H1 (cell line): ENCODE measurements around the gene SPAG4. TPM values are rescaled to one million over a fixed set of nuclear protein-coding genes. Genes with fewer than 3 reads are reported as not detected.

ENCODE experiments used
- CTCF ChIA-PET: fragments of 300-600 bp; sonication (Branson Sonifier 250); formaldehyde crosslinking; loops from one replicate; lab custom pipeline; 2021; ENCODE audit not compliant: partially characterized antibody; lab: Charles Lee
- POLR2A ChIA-PET: fragments of 300-600 bp; sonication (Branson Sonifier 250); formaldehyde crosslinking; loops from one replicate; lab custom pipeline; 2021; ENCODE audit warnings: inconsistent platforms; ENCODE audit not compliant: partially characterized antibody; lab: Charles Lee
- DNase-seq, 2 experiments: peaks; one replicate each; pipeline versions ENCODE4 v3.0.0 to v3.0.0-alpha.2; 2010 to 2022; ENCODE audit warnings: low spot score in 2 of 2, low read depth in 1 of 2, mixed read lengths in 1 of 2
- FAIRE-seq: peaks from 2 replicates; lab custom pipeline; 2011; peaks lifted over from hg19 to GRCh38; lab: Jason Lieb, UNC
- H2AFZ ChIP-seq: 2 replicates; pipeline ENCODE4 v1.8.1; 2012; ENCODE audit warnings: low read length, inconsistent platforms
- H2AK5ac ChIP-seq: 2 replicates; pipeline ENCODE4 v1.6.1; 2013; ENCODE audit warnings: low read depth, low read length
- H2BK120ac ChIP-seq: replicated peaks from 2 replicates; pipeline ENCODE3; 2013; ENCODE audit warnings: low read depth, low read length, inconsistent platforms
- H2BK12ac ChIP-seq: 2 replicates; pipeline ENCODE4 v1.6.1; 2013; ENCODE audit warnings: low read depth, low read length
- H2BK15ac ChIP-seq: 2 replicates; pipeline ENCODE4 v1.6.1; 2013; ENCODE audit warnings: low read length
- H2BK20ac ChIP-seq: 2 replicates; pipeline ENCODE4 v1.6.1; 2013; ENCODE audit warnings: low read length
- H2BK5ac ChIP-seq: 2 replicates; pipeline ENCODE4 v1.6.1; 2013; ENCODE audit warnings: low read depth, low read length
- H3K14ac ChIP-seq: 2 replicates; pipeline ENCODE4 v1.6.1; 2013; ENCODE audit warnings: inconsistent platforms; ENCODE audit not compliant: insufficient read length
- H3K18ac ChIP-seq: 2 replicates; pipeline ENCODE4 v1.6.1; 2013; ENCODE audit warnings: low read length; ENCODE audit errors: extremely low read depth
- H3K23ac ChIP-seq: 2 replicates; pipeline ENCODE4 v1.6.1; 2013; ENCODE audit warnings: inconsistent platforms; ENCODE audit not compliant: insufficient read length
- H3K23me2 ChIP-seq: 2 replicates; pipeline ENCODE4 v1.6.1; 2013; ENCODE audit warnings: low read depth, low read length
- H3K27ac ChIP-seq: 2 replicates; pipeline ENCODE4 v1.6.1; 2011; ENCODE audit warnings: low read depth, low read length, inconsistent platforms
- H3K27me3 ChIP-seq, 4 experiments: replicated peaks in 1 of 4; 1 replicate in 1 of 4; 2 replicates in 3 of 4; pipeline versions ENCODE4 v1.6.1 to v1.8.1; 2011 to 2013; ENCODE audit warnings: low read length in 3 of 4, mild to moderate bottlenecking in 3 of 4, inconsistent platforms in 2 of 4, mixed read lengths in 2 of 4, moderate library complexity in 1 of 4; ENCODE audit not compliant: control insufficient read depth in 3 of 4, insufficient read depth in 3 of 4; ENCODE audit errors: extremely low read depth in 1 of 4
- H3K36me3 ChIP-seq, 4 experiments: 2 replicates each; pipeline versions ENCODE4 v1.6.1 to v1.8.1; 2011 to 2013; ENCODE audit warnings: mild to moderate bottlenecking in 4 of 4, low read length in 3 of 4, moderate library complexity in 2 of 4, control low read depth in 1 of 4, inconsistent platforms in 1 of 4; ENCODE audit not compliant: insufficient read depth in 4 of 4, control insufficient read depth in 2 of 4
- H3K4ac ChIP-seq: replicated peaks from 2 replicates; pipeline ENCODE3; 2013; ENCODE audit warnings: low read length, low read depth, mixed read lengths, inconsistent platforms; ENCODE audit not compliant: insufficient read length
- H3K4me1 ChIP-seq, 4 experiments: replicated peaks in 1 of 4; 1 replicate in 1 of 4; 2 replicates in 3 of 4; pipeline versions ENCODE4 v1.6.1 to v1.8.1; 2011 to 2013; ENCODE audit warnings: low read length in 3 of 4, inconsistent platforms in 2 of 4, mixed read lengths in 1 of 4; ENCODE audit not compliant: insufficient read depth in 4 of 4, control insufficient read depth in 3 of 4
- H3K4me2 ChIP-seq, 2 experiments: 2 replicates each; pipeline versions ENCODE4 v1.6.1 to v1.8.1; 2011 to 2013; ENCODE audit warnings: low read depth in 2 of 2, low read length in 2 of 2, control low read depth in 1 of 2, inconsistent platforms in 1 of 2, mild to moderate bottlenecking in 1 of 2; ENCODE audit not compliant: insufficient read depth in 1 of 2
- H3K4me3 ChIP-seq, 4 experiments: fragments of 200-600, 300-600 bp in 1 of 4; sonication (generic), shearing (Covaris generic), sonication (Bioruptor Twin) in 1 of 4; 2 replicates each; pipeline versions ENCODE4 v1.5.1 to v1.8.1; 2011 to 2016; ENCODE audit warnings: low read length in 4 of 4, low read depth in 3 of 4, control low read depth in 2 of 4, inconsistent platforms in 2 of 4, mild to moderate bottlenecking in 2 of 4, mixed read lengths in 1 of 4, moderate library complexity in 1 of 4; ENCODE audit not compliant: insufficient read depth in 2 of 4; ENCODE audit errors: extremely low read depth in 1 of 4
- H3K56ac ChIP-seq: replicated peaks from 2 replicates; pipeline ENCODE3; 2013; ENCODE audit warnings: low read depth, mild to moderate bottlenecking, mixed read lengths, low read length, inconsistent platforms; ENCODE audit not compliant: insufficient read length
- H3K79me1 ChIP-seq: 2 replicates; pipeline ENCODE4 v1.6.1; 2013; ENCODE audit warnings: low read depth, low read length, control low read depth
- H3K79me2 ChIP-seq, 2 experiments: 2 replicates each; pipeline versions ENCODE4 v1.6.1 to v1.8.1; 2012 to 2013; ENCODE audit warnings: low read length in 2 of 2, mild to moderate bottlenecking in 2 of 2, inconsistent platforms in 1 of 2; ENCODE audit not compliant: insufficient read depth in 2 of 2, control insufficient read depth in 1 of 2
- H3K9ac ChIP-seq, 4 experiments: replicated peaks in 1 of 4; 1 replicate in 1 of 4; 2 replicates in 3 of 4; pipeline versions ENCODE4 v1.6.1 to v1.8.1; 2011 to 2013; ENCODE audit warnings: low read depth in 3 of 4, low read length in 3 of 4, control low read depth in 2 of 4, mild to moderate bottlenecking in 2 of 4, moderate library complexity in 2 of 4, inconsistent platforms in 1 of 4; ENCODE audit errors: extremely low read depth in 1 of 4
- H3K9me3 ChIP-seq, 2 experiments: 2 replicates each; pipeline versions ENCODE4 v1.6.1 to v1.8.1; 2012 to 2013; ENCODE audit warnings: mild to moderate bottlenecking in 2 of 2, moderate library complexity in 2 of 2, control low read depth in 1 of 2, inconsistent platforms in 1 of 2, low read depth in 1 of 2, low read length in 1 of 2, mixed read lengths in 1 of 2; ENCODE audit not compliant: insufficient read depth in 2 of 2
- H4K20me1 ChIP-seq, 2 experiments: replicated peaks in 1 of 2; 2 replicates each; pipeline versions ENCODE3 to v1.8.1; 2011 to 2013; ENCODE audit warnings: inconsistent platforms in 2 of 2, low read length in 2 of 2, mild to moderate bottlenecking in 1 of 2; ENCODE audit not compliant: insufficient read depth in 2 of 2, control insufficient read depth in 1 of 2
- H4K5ac ChIP-seq: 2 replicates; pipeline ENCODE4 v1.6.1; 2013; ENCODE audit warnings: low read length, low read depth, mixed read lengths, inconsistent platforms; ENCODE audit not compliant: insufficient read length
- H4K8ac ChIP-seq: 2 replicates; pipeline ENCODE4 v1.8.0; 2013; ENCODE audit warnings: mild to moderate bottlenecking, moderate library complexity, low read length, inconsistent platforms; ENCODE audit not compliant: insufficient read depth; ENCODE audit errors: extremely low read depth
- H4K91ac ChIP-seq: replicated peaks from 2 replicates; pipeline ENCODE3; 2013; ENCODE audit warnings: low read length, mixed read lengths, inconsistent platforms; ENCODE audit not compliant: insufficient read length
- CBX5 ChIP-seq: fragments of 300-800, 300-1000 bp; sonication (generic); IDR thresholded peaks from 2 replicates; pipeline ENCODE4 v1.7.1; 2016; ENCODE audit warnings: antibody characterized with exemption, low read length, low read depth
- CTBP2 ChIP-seq: IDR thresholded peaks from 2 replicates; pipeline ENCODE4 v1.7.0; 2011; ENCODE audit warnings: borderline replicate concordance, mild to moderate bottlenecking, moderate library complexity, mixed read lengths, low read length; ENCODE audit not compliant: insufficient read depth, insufficient read length
- HDAC6 ChIP-seq: IDR thresholded peaks from one replicate; pipeline ENCODE4 v1.7.1; 2012; ENCODE audit warnings: low read depth, mild to moderate bottlenecking, inconsistent platforms, low read length, moderate library complexity
- POLR2A ChIP-seq, 2 experiments: IDR thresholded peaks; 1 replicate in 1 of 2; 2 replicates in 1 of 2; pipeline ENCODE4 v1.6.1; 2011; ENCODE audit warnings: low read depth in 2 of 2, low read length in 2 of 2, mild to moderate bottlenecking in 2 of 2; ENCODE audit errors: control extremely low read depth in 1 of 2
- POU5F1 ChIP-seq: IDR thresholded peaks from 2 replicates; pipeline ENCODE4 v1.6.1; 2011; ENCODE audit warnings: low read depth, mild to moderate bottlenecking, low read length, moderate library complexity
- RAD21 ChIP-seq, 2 experiments: IDR thresholded peaks in 1 of 2; conservative IDR thresholded peaks in 1 of 2; 2 replicates each; pipeline ENCODE4 v1.6.1; 2011; ENCODE audit warnings: low read depth in 2 of 2, low read length in 2 of 2, improper control_type of control experiment in 1 of 2, inconsistent platforms in 1 of 2, mild to moderate bottlenecking in 1 of 2, moderate library complexity in 1 of 2
- RBBP5 ChIP-seq: IDR thresholded peaks from 2 replicates; pipeline ENCODE4 v1.7.1; 2012; ENCODE audit warnings: low read depth, mild to moderate bottlenecking, inconsistent platforms, low read length, moderate library complexity, borderline replicate concordance
- SIX5 ChIP-seq: IDR thresholded peaks from 2 replicates; pipeline ENCODE4 v1.6.1; 2011; ENCODE audit warnings: mild to moderate bottlenecking, low read depth, low read length
- SP2 ChIP-seq: IDR thresholded peaks from 2 replicates; pipeline ENCODE4 v1.6.1; 2012; ENCODE audit warnings: mild to moderate bottlenecking, low read length, inconsistent platforms
- YY1 ChIP-seq: IDR thresholded peaks from 2 replicates; pipeline ENCODE4 v1.6.1; 2011; ENCODE audit warnings: low read depth, mild to moderate bottlenecking, low read length
- WGBS, 2 experiments: shearing (Covaris generic) in 1 of 2; methylation state at CpG; one replicate each; pipeline versions ENCODE4 v1.1.6 to v1.1.7; 2013 to 2015; ENCODE audit warnings: low lambda C conversion rate in 2 of 2, mixed read lengths in 2 of 2, inconsistent platforms in 1 of 2, low coverage in 1 of 2, missing lambda C conversion rate in 1 of 2; ENCODE audit not compliant: insufficient replicate concordance in 2 of 2, insufficient coverage in 1 of 2, insufficient read length in 1 of 2; ENCODE audit errors: extremely low coverage in 1 of 2, missing lambda C conversion rate in 1 of 2; 5-methylcytosine and 5-hydroxymethylcytosine counted together
- polyA plus RNA-seq, 7 experiments: library from polyadenylated mRNA; depleted of rRNA in 3 of 7; stranded (reverse) in 5 of 7; unstranded in 2 of 7; fragments of >200 nt in 5 of 7; fragments of 200-250 nt in 2 of 7; gene quantifications; 1 replicate in 5 of 7; 2 replicates in 1 of 7; 4 replicates in 1 of 7; pipeline versions ENCODE4 v1.2.1 to v1.2.3, GENCODE V29; 2011 to 2013; ENCODE audit warnings: missing spikeins in 2 of 7, mixed read lengths in 2 of 7
- total RNA-seq: library from RNA; stranded (reverse); fragmentation: NEBNext Ultra II Directional; extraction: Animal tissue kit (Norgen Biotek cat#: 25700); gene quantifications from 2 replicates; pipeline ENCODE4 v1.2.1, GENCODE V29; 2021

SPAG4 gene
- total and polyA plus RNA-seq, 2 of the 8 experiments (the other 6 are each of a cell fraction or from before 2014, with no cell fraction given), result 2.4 to 6.0 TPM

- CTCF ChIA-PET, result interaction anchor here (0.7 to 1.1 kb wide), 2 partner anchors 15 to 23 kb away, joined by 3 read pairs; no protein-coding TSS in a partner anchor
- Histone ChIP-seq H2AK5ac (no peak overlapping the region), H4K91ac (no peak overlapping the region), H3K79me1 (no peaks in the 10 kb centered on the region), H4K8ac (no peak overlapping the region), H3K4me2 (no peak overlapping the region), H3K4me1 (peaks cover 0 to 14% (median 7%) of the 10 kb centered on the region in 4 experiments; a peak in 4 of 7 replicates), H3K18ac (no peak overlapping the region), H2BK15ac (no peak overlapping the region), H2BK5ac (no peak overlapping the region), H3K14ac (no peak overlapping the region), H3K79me2 (no peaks in the 10 kb centered on the region), H2BK120ac (no peak overlapping the region), H3K9ac (no peak overlapping the region), H3K23me2 (peaks cover 11% of the 10 kb centered on the region; the same call in 1 of the 2 replicates), H3K4me3 (no peak overlapping the region), H3K4ac (no peak overlapping the region), H2AFZ (no peak overlapping the region), H3K27me3 (peaks cover 6 to 43% (median 32%) of the 10 kb centered on the region in 4 experiments), H3K56ac (no peak overlapping the region), H3K27ac (no peak overlapping the region), H2BK20ac (no peak overlapping the region), H3K36me3 (no peaks in the 10 kb centered on the region), H2BK12ac (no peak overlapping the region), H4K20me1 (peaks cover 0 to 2% of the 10 kb centered on the region in 2 experiments), H4K5ac (no peak overlapping the region), H3K9me3 (no peaks in the 10 kb centered on the region), H3K23ac (no peak overlapping the region)
- no peak for DNase-seq
- WGBS, 2 experiments, result 89% methylated on average over 7 of the region's 7 CpGs; no CpG with 5 or more reads in 1 of the 2 experiments
- FAIRE-seq, result no peak
- POLR2A ChIA-PET, result interaction anchor here (0.6 to 1.9 kb wide), 4 partner anchors 10 to 252 kb away, joined by 3 to 5 read pairs (median 3); partner anchors contain the start of gene RBM39
- no peak for TF ChIP-seq POU5F1
- TF ChIP-seq RAD21 (IDR thresholded peaks at IDR 0.05 in 1 of 2, conservative IDR thresholded peaks at IDR 0.05 in 1 of 2; ENCODE audit: low read depth in 2 of 2, low read length in 2 of 2), result no peak
- no peak for TF ChIP-seq HDAC6
- TF ChIP-seq SIX5, result no peak
- TF ChIP-seq CTBP2, result no peak
- TF ChIP-seq YY1, result no peak
- no peak for TF ChIP-seq CBX5
- TF ChIP-seq RBBP5, result no peak
- TF ChIP-seq SP2, result no peak
- no peak for TF ChIP-seq POLR2A (IDR thresholded peaks at IDR 0.05; ENCODE audit: control extremely low read depth in 1 of 2, low read depth in 2 of 2, low read length in 2 of 2)
Measured at GRCh38 chr20:35598476-35598875, 17.2 kb upstream of the SPAG4 start.
